Measurements from ENCODE around the gene GBGT1.

Gene GBGT1

GRCh38 chr9:133142684-133143622, 20.8 kb downstream of the GBGT1 start:
- no peak for DNase-seq
- TF ChIP-seq CTCF (IDR thresholded peaks at IDR 0.05; ENCODE audit: low read depth, low read length) = no peak
- Histone ChIP-seq H3K9me3 (no peaks in the 10 kb centered on the region), H3K4me3 (ENCODE audit: low read depth, low read length) (no peak overlapping the region), H3K36me3 (no peaks in the 10 kb centered on the region), H3K27me3 (no peaks in the 10 kb centered on the region), H3K4me1 (peaks cover 45% of the 10 kb centered on the region)

- H3K27me3 ChIP-seq = no peaks in the 10 kb centered on the region
- H3K4me3 ChIP-seq (ENCODE audit: low read depth, low read length) = no peak overlapping the region
- no peak for TF ChIP-seq CTCF (IDR thresholded peaks at IDR 0.05; ENCODE audit: low read depth, low read length)
- H3K4me1 ChIP-seq = peaks cover 41% of the 10 kb centered on the region
- peak; percentile 81 for DNase-seq
- H3K36me3 ChIP-seq = no peaks in the 10 kb centered on the region
- no peaks in the 10 kb centered on the region for H3K9me3 ChIP-seq
Measured at GRCh38 chr9:133141833-133142595, 21.7 kb downstream of the GBGT1 start.

DNA sequence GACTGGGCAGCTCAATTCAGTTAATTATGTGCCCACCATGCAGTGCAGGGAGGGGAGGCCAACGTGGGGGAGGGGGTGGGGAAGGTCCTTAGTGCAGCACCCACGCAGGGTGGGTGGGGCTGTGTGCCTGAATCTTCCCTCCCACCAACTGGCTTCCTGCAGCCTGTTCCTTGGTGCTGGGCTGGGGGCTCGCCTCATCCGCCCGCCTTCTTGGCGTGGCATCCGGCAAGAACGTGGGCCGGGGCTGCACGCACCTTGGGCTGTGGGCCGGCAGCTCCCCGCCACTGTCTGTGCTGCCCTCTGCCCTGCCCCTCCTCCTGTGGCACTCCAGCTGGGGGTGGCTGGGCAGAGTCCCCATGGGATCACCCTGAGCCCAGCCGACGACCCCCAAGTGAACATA, 23.1 kb downstream of the GBGT1 start:
- Histone ChIP-seq H3K4me3 (ENCODE audit: low read depth, low read length) (no peak overlapping the region), H3K36me3 (no peaks in the 10 kb centered on the region), H3K27me3 (no peaks in the 10 kb centered on the region), H3K4me1 (peaks cover 46% of the 10 kb centered on the region), H3K9me3 (no peaks in the 10 kb centered on the region)
- no peak for TF ChIP-seq CTCF (IDR thresholded peaks at IDR 0.05; ENCODE audit: low read depth, low read length)
- DNase-seq = no peak

DNA sequence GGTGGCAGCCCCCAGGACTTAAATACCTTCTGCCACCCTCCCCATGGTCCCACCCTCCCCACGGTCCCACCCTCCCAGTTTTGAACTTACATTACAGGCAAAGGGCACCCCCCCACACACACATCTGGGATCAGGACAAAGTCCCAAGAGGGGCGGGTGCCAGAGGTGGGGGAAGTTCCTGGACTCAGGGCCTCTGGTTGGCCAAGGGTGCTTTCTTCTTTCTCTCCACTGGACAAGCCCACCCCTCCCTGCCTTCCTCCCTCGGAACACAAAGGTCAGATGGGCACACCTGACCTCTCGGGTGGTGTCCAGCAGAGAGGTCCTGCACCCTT, 23.6 kb downstream of the GBGT1 start:
- no peak for DNase-seq
- no peaks in the 10 kb centered on the region for H3K36me3 ChIP-seq
- H3K9me3 ChIP-seq = no peaks in the 10 kb centered on the region
- H3K27me3 ChIP-seq = no peaks in the 10 kb centered on the region
- no peak for TF ChIP-seq CTCF (IDR thresholded peaks at IDR 0.05; ENCODE audit: low read depth, low read length)
- H3K4me3 ChIP-seq (ENCODE audit: low read depth, low read length) = no peak overlapping the region
- peaks cover 51% of the 10 kb centered on the region for H3K4me1 ChIP-seq

- no peaks in the 10 kb centered on the region for H3K36me3 ChIP-seq
- peaks cover 51% of the 10 kb centered on the region for H3K4me1 ChIP-seq
- DNase-seq = no peak
- no peak for TF ChIP-seq CTCF (IDR thresholded peaks at IDR 0.05; ENCODE audit: low read depth, low read length)
- no peak overlapping the region for H3K4me3 ChIP-seq (ENCODE audit: low read depth, low read length)
- no peaks in the 10 kb centered on the region for H3K27me3 ChIP-seq
- no peaks in the 10 kb centered on the region for H3K9me3 ChIP-seq
Measured at GRCh38 chr9:133139246-133140173, 24.2 kb downstream of the GBGT1 start.

Measured in BE2C (cell line).